ENCODE results near the gene ZNF878. TPM values are rescaled to one million over a fixed set of nuclear protein-coding genes. Genes with fewer than 3 reads are reported as not detected.
"Not testable (repeated sequence)": the region's sequence is repeated elsewhere in the genome, so short reads cannot be mapped to it uniquely, and the experiment has no call there.

Gene ZNF878
- total RNA-seq, 2 experiments from 2014 or later: 0.65 to 1.0 TPM

- Mint-ChIP-seq H3K27me3 (no peaks in the 10 kb centered on the region), H3K27ac (no peak overlapping the region)
- intact Hi-C loops (cut with micrococcal nuclease): no loop called here
These were observed 24.6 kb upstream of the ZNF878 start for GRCh38 chr19:12077375-12077774.

GRCh38 chr19:12076331-12076730 is 23.6 kb upstream of the ZNF878 start:
- Mint-ChIP-seq H3K36me3 (ENCODE audit: low read depth) (peaks cover 63% of the 10 kb centered on the region), H3K9me3 (peaks cover 56% of the 10 kb centered on the region)
- ATAC-seq; CTCF ChIA-PET; H3K4me3 Mint-ChIP-seq; intact Hi-C loops (cut with micrococcal nuclease); DNase-seq; H3K4me1 Mint-ChIP-seq (ENCODE audit: low read depth); H3K27me3 Mint-ChIP-seq; POLR2A ChIA-PET; H3K27ac Mint-ChIP-seq: not testable (repeated sequence)

More at GRCh38 chr19:12077375-12077774, 24.6 kb upstream of the ZNF878 start:
- Mint-ChIP-seq H3K4me3 (no peak overlapping the region), H3K9me3 (peaks cover 58% of the 10 kb centered on the region), H3K4me1 (ENCODE audit: low read depth) (no peaks in the 10 kb centered on the region), H3K36me3 (ENCODE audit: low read depth) (peaks cover 63% of the 10 kb centered on the region)
- ChIA-PET CTCF (no interaction called here), POLR2A (no interaction called here)
- DNase-seq (no peak), ATAC-seq (no peak)
- TF ChIP-seq, protein P1, sequence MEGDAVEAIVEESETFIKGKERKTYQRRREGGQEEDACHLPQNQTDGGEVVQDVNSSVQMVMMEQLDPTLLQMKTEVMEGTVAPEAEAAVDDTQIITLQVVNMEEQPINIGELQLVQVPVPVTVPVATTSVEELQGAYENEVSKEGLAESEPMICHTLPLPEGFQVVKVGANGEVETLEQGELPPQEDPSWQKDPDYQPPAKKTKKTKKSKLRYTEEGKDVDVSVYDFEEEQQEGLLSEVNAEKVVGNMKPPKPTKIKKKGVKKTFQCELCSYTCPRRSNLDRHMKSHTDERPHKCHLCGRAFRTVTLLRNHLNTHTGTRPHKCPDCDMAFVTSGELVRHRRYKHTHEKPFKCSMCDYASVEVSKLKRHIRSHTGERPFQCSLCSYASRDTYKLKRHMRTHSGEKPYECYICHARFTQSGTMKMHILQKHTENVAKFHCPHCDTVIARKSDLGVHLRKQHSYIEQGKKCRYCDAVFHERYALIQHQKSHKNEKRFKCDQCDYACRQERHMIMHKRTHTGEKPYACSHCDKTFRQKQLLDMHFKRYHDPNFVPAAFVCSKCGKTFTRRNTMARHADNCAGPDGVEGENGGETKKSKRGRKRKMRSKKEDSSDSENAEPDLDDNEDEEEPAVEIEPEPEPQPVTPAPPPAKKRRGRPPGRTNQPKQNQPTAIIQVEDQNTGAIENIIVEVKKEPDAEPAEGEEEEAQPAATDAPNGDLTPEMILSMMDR (IDR thresholded peaks at IDR 0.05): no peak

- peaks cover 64% of the 10 kb centered on the region for H3K36me3 Mint-ChIP-seq (ENCODE audit: low read depth)
- ATAC-seq: no peak
These were observed 22.9 kb upstream of the ZNF878 start for GRCh38 chr19:12075538-12076139.

DNA sequence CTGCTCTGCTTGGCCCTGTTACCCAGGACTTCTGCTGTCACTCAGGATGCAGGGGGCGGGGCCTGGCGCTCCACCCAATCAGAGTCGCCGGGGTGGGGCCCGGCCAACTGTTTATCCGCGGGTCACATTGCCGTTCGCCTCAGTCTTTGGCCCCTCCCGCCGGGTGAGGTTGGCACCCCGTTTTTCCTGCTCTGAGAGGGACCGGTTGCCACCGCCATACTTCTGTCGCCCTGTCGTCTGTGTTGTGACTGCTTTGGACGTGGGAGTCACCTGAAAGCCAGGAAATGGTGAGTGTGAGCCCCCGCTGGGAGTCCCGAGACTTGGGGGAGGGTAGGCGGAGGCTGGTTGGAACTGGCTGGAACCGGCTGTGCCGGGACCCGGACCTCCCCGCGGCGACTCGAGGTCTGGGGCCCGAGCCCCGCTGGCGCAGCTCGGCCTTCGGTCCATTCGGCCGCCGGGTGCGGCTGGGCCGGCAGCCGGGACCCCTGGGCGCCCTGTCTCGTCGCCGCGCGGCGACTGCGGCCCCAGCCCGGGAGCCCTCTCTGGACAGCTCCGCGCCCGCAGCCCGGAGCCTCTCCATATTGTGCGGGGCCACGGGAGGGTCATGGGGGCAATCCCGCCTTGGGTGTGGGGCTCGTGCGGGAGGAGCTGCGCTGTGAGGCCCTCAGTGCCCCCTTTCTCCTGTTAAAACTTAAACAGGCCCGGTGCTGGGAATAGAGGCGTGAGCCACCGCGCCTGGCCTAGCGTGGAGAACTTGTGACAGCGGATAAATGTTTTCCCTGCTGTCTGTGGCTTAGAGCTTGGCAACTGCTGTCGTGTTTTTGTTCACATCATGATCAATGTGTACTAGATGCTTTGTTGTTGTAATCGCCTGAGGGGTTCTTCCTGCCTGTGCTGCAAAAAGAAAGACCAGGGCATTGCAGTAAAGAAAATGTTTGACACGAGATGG is 12.1 kb upstream of the ZNF878 start, which contains the start of gene ZNF844:
Gene ZNF844 (plus strand): TSS at position 142 of the 949 bp plus-strand sequence. CDS start 143 bp downstream, at position 285.
- TF ChIP-seq, protein P1 (IDR thresholded peaks at IDR 0.05): no peak
- H3K4me3 Mint-ChIP-seq: peak within 1 kb of the TSS; percentile 82
- H3K27me3 Mint-ChIP-seq: no peaks in the 10 kb centered on the region
- ChIA-PET POLR2A (no interaction called here), CTCF (interaction anchor here (1.0 to 1.8 kb wide), 3 partner anchors 26 to 141 kb away, joined by 3 to 7 read pairs (median 3); partner anchors contain the start of gene ZNF20)
- DNase-seq (peak; percentile 89), ATAC-seq (peak; percentile 93)
- H3K27ac Mint-ChIP-seq: peak within 1 kb of the TSS; percentile 89
- peaks cover 20% of the 10 kb centered on the region for H3K36me3 Mint-ChIP-seq (ENCODE audit: low read depth)
- peaks cover 11% of the 10 kb centered on the region for H3K9me3 Mint-ChIP-seq
- intact Hi-C loops (cut with micrococcal nuclease): no loop called here
- peaks cover 9% of the 10 kb centered on the region for H3K4me1 Mint-ChIP-seq (ENCODE audit: low read depth)

More at GRCh38 chr19:12075538-12076139, 22.9 kb upstream of the ZNF878 start:
- intact Hi-C loops (cut with micrococcal nuclease): no loop called here
- TF ChIP-seq, protein P1 (IDR thresholded peaks at IDR 0.05): no peak
- no peak for DNase-seq
- Mint-ChIP-seq H3K4me1 (ENCODE audit: low read depth) (no peaks in the 10 kb centered on the region), H3K4me3 (no peak overlapping the region), H3K9me3 (peaks cover 56% of the 10 kb centered on the region), H3K27ac (no peak overlapping the region), H3K27me3 (no peaks in the 10 kb centered on the region)
- POLR2A ChIA-PET: no interaction called here
- CTCF ChIA-PET: no interaction called here

GRCh38 chr19:12055784-12056183 is 3.0 kb upstream of the ZNF878 start:
- CTCF ChIA-PET: interaction anchor here (0.7 to 3.2 kb wide), 10 partner anchors 41 to 258 kb away, joined by 3 to 22 read pairs (median 5); partner anchors contain the start of genes ZNF20 and ZNF491
- no peak for DNase-seq
- POLR2A ChIA-PET: no interaction called here
- no peak for ATAC-seq
- Mint-ChIP-seq H3K9me3 (peaks cover 3% of the 10 kb centered on the region), H3K4me1 (ENCODE audit: low read depth) (peaks cover 17% of the 10 kb centered on the region), H3K4me3 (no peak overlapping the region), H3K27ac (no peak overlapping the region), H3K36me3 (ENCODE audit: low read depth) (peaks cover 3% of the 10 kb centered on the region), H3K27me3 (peaks cover 20% of the 10 kb centered on the region)
- intact Hi-C loops (cut with micrococcal nuclease): no loop called here
- TF ChIP-seq, protein P1 (IDR thresholded peaks at IDR 0.05): no peak
